ENCODE data around the gene TUBB2B.

TUBB2B gene

DNA sequence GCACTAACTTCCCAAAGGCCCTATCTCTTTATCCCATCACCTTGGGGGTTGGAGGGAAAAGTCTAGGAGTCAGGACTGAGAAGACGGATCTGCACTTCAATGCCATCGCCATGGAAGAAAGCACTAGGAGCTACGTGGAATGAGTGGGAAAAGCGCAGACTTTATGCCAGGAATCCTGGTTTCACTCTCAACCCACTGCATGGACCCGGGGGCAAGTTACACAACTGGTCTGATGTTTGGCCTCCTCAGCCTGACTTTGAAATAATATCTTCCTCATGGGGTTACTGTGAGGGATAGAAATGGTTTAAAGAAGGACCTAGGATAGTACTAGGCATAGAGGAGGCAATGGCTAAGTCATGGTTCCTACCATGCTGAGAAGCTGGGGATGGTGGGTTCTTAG is 17.8 kb upstream of the TUBB2B start:
- no peak for TF ChIP-seq REST (IDR thresholded peaks at IDR 0.05; ENCODE audit: insufficient read depth in 1 of 2, low read depth in 2 of 2, low read length in 2 of 2)
- TF ChIP-seq POLR2AphosphoS5 (IDR thresholded peaks at IDR 0.05; ENCODE audit: low read depth, low read length) = no peak
- no peak for TF ChIP-seq FOXP2 (optimal IDR thresholded peaks at IDR 0.05; ENCODE audit: borderline replicate concordance, extremely low read depth, extremely low read length, insufficient read depth)
- no peak for TF ChIP-seq SIN3A (IDR thresholded peaks at IDR 0.05; ENCODE audit: borderline replicate concordance, insufficient read depth, low read length)
- no peak for TF ChIP-seq TAF1 (IDR thresholded peaks at IDR 0.05; ENCODE audit: borderline replicate concordance, insufficient read depth, low read length)

GRCh38 chr6:3244003-3244831 is 16.8 kb upstream of the TUBB2B start:
- TF ChIP-seq TAF1 (IDR thresholded peaks at IDR 0.05; ENCODE audit: borderline replicate concordance, insufficient read depth, low read length) (no peak), FOXP2 (optimal IDR thresholded peaks at IDR 0.05; ENCODE audit: borderline replicate concordance, extremely low read depth, extremely low read length, insufficient read depth) (no peak), POLR2AphosphoS5 (IDR thresholded peaks at IDR 0.05; ENCODE audit: low read depth, low read length) (no peak), SIN3A (IDR thresholded peaks at IDR 0.05; ENCODE audit: borderline replicate concordance, insufficient read depth, low read length) (no peak), REST (IDR thresholded peaks at IDR 0.05; ENCODE audit: insufficient read depth in 1 of 2, low read depth in 2 of 2, low read length in 2 of 2) (no peak)

GRCh38 chr6:3242768-3243167 is 15.3 kb upstream of the TUBB2B start:
- TF ChIP-seq TAF1 (IDR thresholded peaks at IDR 0.05; ENCODE audit: borderline replicate concordance, insufficient read depth, low read length) (no peak), REST (IDR thresholded peaks at IDR 0.05; ENCODE audit: insufficient read depth in 1 of 2, low read depth in 2 of 2, low read length in 2 of 2) (no peak), FOXP2 (optimal IDR thresholded peaks at IDR 0.05; ENCODE audit: borderline replicate concordance, extremely low read depth, extremely low read length, insufficient read depth) (no peak)

- TF ChIP-seq TAF1 (IDR thresholded peaks at IDR 0.05; ENCODE audit: borderline replicate concordance, insufficient read depth, low read length) (no peak), SIN3A (IDR thresholded peaks at IDR 0.05; ENCODE audit: borderline replicate concordance, insufficient read depth, low read length) (no peak), POLR2AphosphoS5 (IDR thresholded peaks at IDR 0.05; ENCODE audit: low read depth, low read length) (no peak), REST (IDR thresholded peaks at IDR 0.05; ENCODE audit: insufficient read depth in 1 of 2, low read depth in 2 of 2, low read length in 2 of 2) (no peak)
These were observed 13.1 kb upstream of the TUBB2B start for GRCh38 chr6:3240595-3240994.
